Endothelial cell of umbilical vein (primary cell): ENCODE results near the gene ZFYVE28. TPM values are rescaled to one million over a fixed set of nuclear protein-coding genes. Genes with fewer than 3 reads are reported as not detected.
"Not testable (repeated sequence)": the region's sequence is repeated elsewhere in the genome, so short reads cannot be mapped to it uniquely, and the experiment has no call there.

Source experiments
- BruUV-seq: library from RNA; stranded (reverse); fragments of 400-500 nt; replicated peaks from 2 replicates; lab custom pipeline; 2021; lab: Mats Ljungman, UMichigan
- CTCF ChIA-PET: fragments of 300-600, 350-600 bp; sonication (Branson Sonifier 250); formaldehyde crosslinking; loops from one replicate; lab custom pipeline; 2021; ENCODE audit warnings: antibody characterized with exemption, inconsistent platforms; lab: Charles Lee
- POLR2A ChIA-PET: fragments of 300-600, 350-600 bp; sonication (Branson Sonifier 250); formaldehyde crosslinking; loops from one replicate; lab custom pipeline; 2021; ENCODE audit warnings: antibody characterized with exemption, inconsistent platforms; lab: Charles Lee
- DNase-seq: peaks from one replicate; pipeline ENCODE4 v3.0.0-alpha.2; 2011; ENCODE audit warnings: low read depth, low spot score
- FAIRE-seq: peaks from 2 replicates; lab custom pipeline; 2011; peaks lifted over from hg19 to GRCh38; lab: Jason Lieb, UNC
- H2AFZ ChIP-seq: 2 replicates; pipeline ENCODE4 v1.6.0; 2012; ENCODE audit warnings: low read depth, low read length, control low read depth, inconsistent platforms
- H3K27ac ChIP-seq: 2 replicates; pipeline ENCODE4 v1.5.1; 2011; ENCODE audit warnings: low read depth, mild to moderate bottlenecking, control low read depth, low read length, moderate library complexity; ENCODE audit not compliant: insufficient read depth
- H3K27me3 ChIP-seq, 2 experiments: 2 replicates each; pipeline versions ENCODE4 v1.6.0 to v1.6.1; 2011; ENCODE audit warnings: low read length in 2 of 2, mixed read lengths in 1 of 2; ENCODE audit not compliant: control insufficient read depth in 2 of 2, insufficient read depth in 2 of 2
- H3K36me3 ChIP-seq, 2 experiments: 2 replicates in 1 of 2; 3 replicates in 1 of 2; pipeline ENCODE4 v1.5.1; 2011; ENCODE audit warnings: low read length in 2 of 2, mild to moderate bottlenecking in 1 of 2, moderate library complexity in 1 of 2; ENCODE audit not compliant: control insufficient read depth in 2 of 2, insufficient read depth in 2 of 2; ENCODE audit errors: extremely low read depth in 1 of 2
- H3K4me1 ChIP-seq: 3 replicates; pipeline ENCODE4 v1.5.1; 2011; ENCODE audit warnings: mild to moderate bottlenecking, low read length; ENCODE audit not compliant: control insufficient read depth, insufficient read depth; ENCODE audit errors: extremely low read depth
- H3K4me2 ChIP-seq: 2 replicates; pipeline ENCODE4 v1.6.1; 2011; ENCODE audit warnings: low read length, control low read depth, mixed read lengths; ENCODE audit not compliant: insufficient read depth
- H3K4me3 ChIP-seq, 3 experiments: fragments of 200-600 bp in 1 of 3; sonication (generic), shearing (Covaris generic) in 1 of 3; replicated peaks in 1 of 3; 2 replicates each; pipeline ENCODE4 v1.5.1; 2011 to 2016; ENCODE audit warnings: control low read depth in 3 of 3, low read length in 3 of 3, mild to moderate bottlenecking in 2 of 3, inconsistent platforms in 1 of 3, low read depth in 1 of 3, moderate library complexity in 1 of 3; ENCODE audit not compliant: insufficient read depth in 1 of 3
- H3K79me2 ChIP-seq: 2 replicates; pipeline ENCODE4 v1.6.0; 2012; ENCODE audit warnings: low read length, inconsistent platforms; ENCODE audit not compliant: control insufficient read depth, insufficient read depth
- H3K9ac ChIP-seq: replicated peaks from 2 replicates; pipeline ENCODE3; 2011; ENCODE audit warnings: low read length, control low read depth; ENCODE audit not compliant: insufficient read depth; ENCODE audit errors: extremely low read depth
- H3K9me1 ChIP-seq: replicated peaks from 3 replicates; pipeline ENCODE4 v1.6.0; 2011; ENCODE audit warnings: mild to moderate bottlenecking, low read length; ENCODE audit not compliant: control insufficient read depth, insufficient read depth; ENCODE audit errors: extremely low read depth
- H3K9me3 ChIP-seq: replicated peaks from 2 replicates; pipeline ENCODE4 v1.5.1; 2012; ENCODE audit warnings: low read length, inconsistent platforms; ENCODE audit not compliant: control insufficient read depth, insufficient read depth
- H4K20me1 ChIP-seq: replicated peaks from 2 replicates; pipeline ENCODE3; 2011; ENCODE audit warnings: mild to moderate bottlenecking, low read length; ENCODE audit not compliant: control insufficient read depth, insufficient read depth; ENCODE audit errors: extremely low read depth
- EZH2 ChIP-seq: IDR thresholded peaks from 2 replicates; pipeline ENCODE4 v1.6.1; 2012; ENCODE audit warnings: borderline replicate concordance, low read depth, mild to moderate bottlenecking, moderate library complexity, low read length, inconsistent platforms; ENCODE audit not compliant: severe bottlenecking
- FOS ChIP-seq: IDR thresholded peaks from 2 replicates; pipeline ENCODE4 v1.6.1; 2011; ENCODE audit warnings: mild to moderate bottlenecking, low read length, moderate library complexity, borderline replicate concordance; ENCODE audit not compliant: insufficient read depth
- GATA2 ChIP-seq: IDR thresholded peaks from 2 replicates; pipeline ENCODE4 v1.7.0; 2011; ENCODE audit warnings: low read depth, mild to moderate bottlenecking, moderate library complexity, mixed read lengths, low read length; ENCODE audit not compliant: insufficient read length, insufficient read depth
- JUN ChIP-seq: IDR thresholded peaks from 2 replicates; pipeline ENCODE4 v1.6.1; 2011; ENCODE audit warnings: borderline replicate concordance, low read depth; ENCODE audit not compliant: insufficient read length, insufficient read depth
- MYC ChIP-seq: IDR thresholded peaks from one replicate; pipeline ENCODE4 v1.6.1; 2011; ENCODE audit warnings: mild to moderate bottlenecking, low read depth, low read length
- POLR2A ChIP-seq: IDR thresholded peaks from 2 replicates; pipeline ENCODE4 v1.6.1; 2012; ENCODE audit warnings: low read depth, mild to moderate bottlenecking, control low read depth, low read length
- POLR2AphosphoS5 ChIP-seq: IDR thresholded peaks from 2 replicates; pipeline ENCODE4 v1.6.1; 2012; ENCODE audit warnings: low read depth, mild to moderate bottlenecking, control low read depth, low read length, moderate library complexity; ENCODE audit not compliant: insufficient read depth
- dilution Hi-C: fragments of 300-500 bp; cut with MboI; formaldehyde crosslinking; loops from one replicate; pipeline ENCODE4 v1.15.0; 2019; ENCODE audit warnings: low sequenced_read_pairs; ENCODE audit not compliant: extremely low pct_ligation_motif_present
- intact Hi-C: fragments of 100-400 bp; cut with micrococcal nuclease; formaldehyde crosslinking; loops from one replicate; pipeline ENCODE4 v1.10.0; 2022
- polyA plus RNA-seq, 4 experiments: library from polyadenylated mRNA; depleted of rRNA in 3 of 4; stranded (reverse) in 3 of 4; unstranded in 1 of 4; fragments of >200 nt; gene quantifications; 2 replicates each; pipeline versions ENCODE4 v1.2.1 to v1.2.3, GENCODE V29; 2011 to 2012; ENCODE audit warnings: missing spikeins in 1 of 4
- total RNA-seq: library from RNA; stranded (reverse); gene quantifications from 2 replicates; pipeline ENCODE4 v1.2.3, GENCODE V29; 2021
- TF ChIP-seq, protein P1 (sequence below): IDR thresholded peaks from 2 replicates; pipeline ENCODE4 v1.6.1; 2011; ENCODE audit not compliant: insufficient read depth, insufficient read length
- TF ChIP-seq, protein P2 (sequence below), 2 donors: IDR thresholded peaks; 1 replicate in 1 of 2; 2 replicates in 1 of 2; pipeline ENCODE4 v1.5.1; 2011; ENCODE audit warnings: low read length in 2 of 2, mild to moderate bottlenecking in 2 of 2, moderate library complexity in 2 of 2, control low read depth in 1 of 2, inconsistent platforms in 1 of 2, low read depth in 1 of 2; ENCODE audit not compliant: insufficient read depth in 1 of 2; ENCODE audit errors: extremely low read depth in 1 of 2

ZFYVE28 gene
- total and polyA plus RNA-seq, 2 donors (not counting 3 experiments of a cell fraction or from before 2014, with no cell fraction given) = 5.8 to 7.1 TPM

DNA sequence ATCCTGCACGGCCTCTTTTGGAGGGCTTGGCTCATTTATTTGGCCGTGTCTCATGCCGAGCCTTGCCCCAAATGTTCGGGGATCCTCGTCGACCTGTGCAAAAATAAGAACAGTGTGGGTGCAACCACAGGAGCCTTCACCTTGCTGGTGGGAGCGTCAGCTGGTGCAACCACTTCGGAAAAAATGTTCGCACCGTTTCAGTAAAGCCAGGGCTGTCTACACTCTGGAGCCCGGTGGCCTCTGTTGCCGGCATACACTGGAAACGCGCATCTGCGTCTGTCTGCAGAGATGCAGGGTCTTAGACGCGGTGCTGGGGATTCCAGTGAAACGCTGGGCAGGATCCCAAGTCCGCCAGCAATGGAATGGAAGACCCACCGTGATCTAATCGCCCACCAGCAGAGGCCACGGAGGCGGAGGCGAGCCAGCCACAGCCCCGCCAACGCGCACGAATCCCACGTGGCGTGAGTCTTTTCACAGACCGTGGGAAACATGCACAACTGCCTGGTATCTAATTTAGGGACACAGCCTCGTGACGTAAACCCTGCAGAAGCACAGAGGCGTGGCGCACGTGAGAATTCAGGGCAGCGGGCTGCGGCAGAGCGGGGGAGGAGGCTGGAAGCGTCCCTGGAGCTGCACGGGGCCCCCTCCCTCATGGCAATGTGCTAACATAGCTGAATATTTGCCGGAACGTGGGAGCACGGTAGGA is 142.7 kb downstream of the ZFYVE28 start:
- CTCF ChIA-PET = no interaction called here
- Histone ChIP-seq H2AFZ (no peak overlapping the region), H3K9me1 (no peaks in the 10 kb centered on the region), H3K27ac (no peak overlapping the region), H3K4me2 (no peak overlapping the region), H3K27me3 (no peaks in the 10 kb centered on the region), H3K9ac (no peak overlapping the region), H3K36me3 (no peaks in the 10 kb centered on the region), H3K4me1 (no peaks in the 10 kb centered on the region), H4K20me1 (no peaks in the 10 kb centered on the region), H3K79me2 (no peaks in the 10 kb centered on the region), H3K9me3 (no peaks in the 10 kb centered on the region), H3K4me3 (no peak overlapping the region)
- dilution Hi-C loops = no loop called here
- TF ChIP-seq MYC = no peak
- no peak for TF ChIP-seq POLR2A
- TF ChIP-seq, protein P1, sequence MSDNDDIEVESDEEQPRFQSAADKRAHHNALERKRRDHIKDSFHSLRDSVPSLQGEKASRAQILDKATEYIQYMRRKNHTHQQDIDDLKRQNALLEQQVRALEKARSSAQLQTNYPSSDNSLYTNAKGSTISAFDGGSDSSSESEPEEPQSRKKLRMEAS = no peak
- no peak for TF ChIP-seq GATA2
- TF ChIP-seq EZH2 = no peak
- TF ChIP-seq, protein P2, sequence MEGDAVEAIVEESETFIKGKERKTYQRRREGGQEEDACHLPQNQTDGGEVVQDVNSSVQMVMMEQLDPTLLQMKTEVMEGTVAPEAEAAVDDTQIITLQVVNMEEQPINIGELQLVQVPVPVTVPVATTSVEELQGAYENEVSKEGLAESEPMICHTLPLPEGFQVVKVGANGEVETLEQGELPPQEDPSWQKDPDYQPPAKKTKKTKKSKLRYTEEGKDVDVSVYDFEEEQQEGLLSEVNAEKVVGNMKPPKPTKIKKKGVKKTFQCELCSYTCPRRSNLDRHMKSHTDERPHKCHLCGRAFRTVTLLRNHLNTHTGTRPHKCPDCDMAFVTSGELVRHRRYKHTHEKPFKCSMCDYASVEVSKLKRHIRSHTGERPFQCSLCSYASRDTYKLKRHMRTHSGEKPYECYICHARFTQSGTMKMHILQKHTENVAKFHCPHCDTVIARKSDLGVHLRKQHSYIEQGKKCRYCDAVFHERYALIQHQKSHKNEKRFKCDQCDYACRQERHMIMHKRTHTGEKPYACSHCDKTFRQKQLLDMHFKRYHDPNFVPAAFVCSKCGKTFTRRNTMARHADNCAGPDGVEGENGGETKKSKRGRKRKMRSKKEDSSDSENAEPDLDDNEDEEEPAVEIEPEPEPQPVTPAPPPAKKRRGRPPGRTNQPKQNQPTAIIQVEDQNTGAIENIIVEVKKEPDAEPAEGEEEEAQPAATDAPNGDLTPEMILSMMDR (IDR thresholded peaks at IDR 0.05; ENCODE audit: extremely low read depth in 1 of 2, insufficient read depth in 1 of 2, low read depth in 1 of 2, low read length in 2 of 2) = no peak
- TF ChIP-seq POLR2AphosphoS5 = no peak
- TF ChIP-seq FOS = no peak
- TF ChIP-seq JUN = no peak
- no peak for FAIRE-seq
- intact Hi-C loops = no loop called here
- no TSS peak for BruUV-seq
- no peak for DNase-seq
- POLR2A ChIA-PET = no interaction called here

DNA sequence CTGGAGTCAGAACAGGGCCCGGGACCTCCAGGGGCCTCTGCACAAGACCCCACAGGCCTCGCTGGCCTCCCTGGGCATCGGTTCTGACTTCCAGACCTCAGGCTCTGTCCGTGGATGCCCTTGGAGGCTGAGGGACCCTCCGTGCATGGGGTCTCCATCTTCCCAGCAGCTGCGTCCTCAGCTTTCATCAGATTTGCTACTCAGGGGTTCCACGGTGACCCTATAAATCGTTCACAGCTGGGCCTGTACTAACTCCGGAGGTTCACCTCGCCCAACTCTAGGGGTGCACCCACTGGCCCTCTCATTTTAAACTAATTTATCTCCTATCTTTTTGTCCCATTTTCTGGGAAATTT is 143.4 kb downstream of the ZFYVE28 start:
- H3K4me2 ChIP-seq, dilution Hi-C loops, POLR2A ChIA-PET, DNase-seq, BruUV-seq, H3K27ac ChIP-seq, H3K9ac ChIP-seq, H2AFZ ChIP-seq, CTCF ChIA-PET, H3K27me3 ChIP-seq, FAIRE-seq, H3K4me1 ChIP-seq, H3K9me3 ChIP-seq, H3K36me3 ChIP-seq, intact Hi-C loops, H3K79me2 ChIP-seq, H4K20me1 ChIP-seq, H3K9me1 ChIP-seq, H3K4me3 ChIP-seq: not testable (repeated sequence)
